ENCODE results near the gene G6PD. TPM values are rescaled to one million over a fixed set of nuclear protein-coding genes. Genes with fewer than 3 reads are reported as not detected.

The G6PD gene
- total and polyA plus RNA-seq, 2 donors (not counting 3 experiments of a cell fraction or from before 2014, with no cell fraction given), result 155 to 159 TPM

- Histone ChIP-seq H3K4me1 (ENCODE audit: control insufficient read depth, extremely low read depth, insufficient read depth, low read length) (peaks cover 29% of the 10 kb centered on the region), H3K27ac (ENCODE audit: insufficient read depth, low read depth, low read length) (peak overlapping the region; percentile 100), H3K4me3 (replicated peaks in 1 of 3; ENCODE audit: insufficient read depth in 1 of 3, low read depth in 1 of 3, low read length in 3 of 3) (no peak overlapping the region), H2AFZ (ENCODE audit: low read depth, low read length) (no peak overlapping the region), H3K4me2 (ENCODE audit: insufficient read depth, low read length) (peak overlapping the region; percentile 39), H3K9me3 (replicated peaks; ENCODE audit: control insufficient read depth, insufficient read depth, low read length) (no peaks in the 10 kb centered on the region), H3K79me2 (ENCODE audit: control insufficient read depth, insufficient read depth, low read length) (peaks cover 46% of the 10 kb centered on the region), H4K20me1 (replicated peaks; ENCODE audit: control insufficient read depth, extremely low read depth, insufficient read depth, low read length) (no peaks in the 10 kb centered on the region), H3K9ac (replicated peaks; ENCODE audit: extremely low read depth, insufficient read depth, low read length) (peak overlapping the region; percentile 89), H3K9me1 (replicated peaks; ENCODE audit: control insufficient read depth, extremely low read depth, insufficient read depth, low read length) (no peaks in the 10 kb centered on the region), H3K27me3 (ENCODE audit: control insufficient read depth in 2 of 2, insufficient read depth in 2 of 2, low read length in 2 of 2) (no peaks in the 10 kb centered on the region), H3K36me3 (ENCODE audit: control insufficient read depth in 2 of 2, extremely low read depth in 1 of 2, insufficient read depth in 2 of 2, low read length in 2 of 2) (no peaks in the 10 kb centered on the region)
- TF ChIP-seq FOS (IDR thresholded peaks at IDR 0.05; ENCODE audit: borderline replicate concordance, insufficient read depth, low read length) (no peak), CTCF (IDR thresholded peaks at IDR 0.05; ENCODE audit: extremely low read depth in 1 of 2, insufficient read depth in 1 of 2, low read depth in 1 of 2, low read length in 2 of 2) (no peak), JUN (IDR thresholded peaks at IDR 0.05; ENCODE audit: borderline replicate concordance, insufficient read depth, insufficient read length, low read depth) (no peak), GATA2 (IDR thresholded peaks at IDR 0.05; ENCODE audit: insufficient read depth, insufficient read length, low read depth, low read length) (no peak), MYC (IDR thresholded peaks at IDR 0.05; ENCODE audit: low read depth, low read length) (no peak), EZH2 (IDR thresholded peaks at IDR 0.05; ENCODE audit: borderline replicate concordance, low read depth, low read length, severe bottlenecking) (no peak), POLR2AphosphoS5 (IDR thresholded peaks at IDR 0.05; ENCODE audit: insufficient read depth, low read depth, low read length) (no peak), MAX (IDR thresholded peaks at IDR 0.05; ENCODE audit: insufficient read depth, insufficient read length) (no peak), POLR2A (IDR thresholded peaks at IDR 0.05; ENCODE audit: low read depth, low read length) (no peak)
- dilution Hi-C loops (cut with MboI; ENCODE audit: extremely low pct_ligation_motif_present, low sequenced_read_pairs) (no loop called here), intact Hi-C loops (cut with micrococcal nuclease) (no loop called here)
- DNase-seq (ENCODE audit: low read depth, low spot score) (no peak), FAIRE-seq (no peak)
- no TSS peak for BruUV-seq (replicated peaks)
- CTCF ChIA-PET, result interaction anchor here (1.2 kb wide), 1 partner anchor 169 kb away, joined by 3 read pairs; no protein-coding TSS in a partner anchor
- POLR2A ChIA-PET, result interaction anchor here (1.4 kb wide), 1 partner anchor 172 kb away, joined by 3 read pairs; no protein-coding TSS in a partner anchor
Observed at GRCh38 chrX:154542723-154543424, 3.8 kb downstream of the G6PD start.
